HUES48 (cell line): ENCODE measurements around the gene DOCK11.
A peak's percentile ranks its signal among the peaks of the same experiment; 100 is the strongest.
"Not testable (repeated sequence)": the region's sequence is repeated elsewhere in the genome, so short reads cannot be mapped to it uniquely, and the experiment has no call there.

Experiments
- H3K27ac ChIP-seq: one replicate; pipeline ENCODE4 v1.7.0; 2013; ENCODE audit warnings: low read depth, low read length, inconsistent platforms
- H3K27me3 ChIP-seq: 2 replicates; pipeline ENCODE4 v1.6.1; 2013; ENCODE audit warnings: mild to moderate bottlenecking, low read length; ENCODE audit not compliant: control insufficient read depth, insufficient read depth
- H3K36me3 ChIP-seq: 2 replicates; pipeline ENCODE4 v1.6.1; 2013; ENCODE audit warnings: low read length; ENCODE audit not compliant: control insufficient read depth, insufficient read depth
- H3K4me1 ChIP-seq: 2 replicates; pipeline ENCODE4 v1.6.1; 2013; ENCODE audit warnings: mild to moderate bottlenecking, low read length; ENCODE audit not compliant: control insufficient read depth, insufficient read depth
- H3K4me3 ChIP-seq: 2 replicates; pipeline ENCODE4 v1.5.1; 2013; ENCODE audit warnings: mild to moderate bottlenecking, low read depth, low read length
- H3K9ac ChIP-seq: 2 replicates; pipeline ENCODE4 v1.6.1; 2013; ENCODE audit warnings: mild to moderate bottlenecking, low read depth, low read length, moderate library complexity
- H3K9me3 ChIP-seq: 2 replicates; pipeline ENCODE4 v1.6.1; 2013; ENCODE audit warnings: low read length; ENCODE audit not compliant: control insufficient read depth, insufficient read depth

The DOCK11 gene

DNA sequence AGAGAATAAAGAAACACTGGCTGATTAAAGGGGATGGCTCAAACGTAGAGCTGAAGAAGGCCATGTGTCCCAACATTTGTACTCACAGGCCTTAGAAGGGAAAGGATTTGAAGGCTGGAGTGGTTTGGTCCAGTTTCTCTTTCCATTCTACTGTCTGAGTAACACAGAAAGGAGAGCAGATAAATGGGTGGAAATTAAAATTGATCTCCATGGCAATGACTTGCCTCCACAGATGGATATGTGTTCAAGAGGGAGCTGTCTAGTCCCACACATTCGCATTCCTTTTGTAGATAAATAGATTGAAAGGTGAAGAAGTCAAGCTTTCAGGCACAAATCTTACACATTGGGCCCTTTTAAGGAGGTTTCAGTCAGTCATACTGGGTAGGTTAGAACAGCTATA is 74.6 kb downstream of the DOCK11 start:
- Histone ChIP-seq H3K9ac (no peak overlapping the region), H3K27ac (no peak overlapping the region), H3K36me3 (peaks cover 7% of the 10 kb centered on the region; the same call in 1 of the 2 replicates), H3K9me3 (no peaks in the 10 kb centered on the region), H3K4me3 (no peak overlapping the region), H3K4me1 (no peaks in the 10 kb centered on the region), H3K27me3 (no peaks in the 10 kb centered on the region; the same call in 1 of the 2 replicates)

- Histone ChIP-seq H3K9me3 (no peaks in the 10 kb centered on the region), H3K27me3 (no peaks in the 10 kb centered on the region), H3K36me3 (peaks cover 3% of the 10 kb centered on the region; the same call in 1 of the 2 replicates), H3K4me1 (no peaks in the 10 kb centered on the region), H3K4me3 (no peak overlapping the region), H3K27ac (no peak overlapping the region), H3K9ac (no peak overlapping the region)
These were observed 76.2 kb downstream of the DOCK11 start for GRCh38 chrX:118571836-118572235.

DNA sequence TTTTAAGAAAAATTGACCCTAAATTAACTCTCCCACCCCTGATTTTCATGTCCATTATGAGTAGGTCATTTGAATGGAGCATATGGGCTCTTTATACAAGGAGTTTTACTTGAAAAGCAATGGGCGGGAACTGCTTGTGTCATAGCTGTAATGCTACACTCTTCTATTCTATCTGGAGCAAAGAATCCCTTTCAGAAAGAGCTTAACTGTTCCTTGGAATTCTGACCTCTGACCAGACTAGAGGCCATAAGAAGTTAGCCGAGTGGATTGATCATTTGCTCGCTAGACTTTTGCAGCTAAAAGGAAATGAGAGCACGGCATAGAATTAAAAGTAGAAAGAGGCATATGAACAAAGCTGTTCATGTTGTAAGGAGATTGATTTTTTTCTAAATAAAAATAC is 79.1 kb downstream of the DOCK11 start:
- no peak overlapping the region for H3K9ac ChIP-seq
- no peaks in the 10 kb centered on the region for H3K4me1 ChIP-seq
- peaks cover 3% of the 10 kb centered on the region; the same call in 1 of the 2 replicates for H3K36me3 ChIP-seq
- no peak overlapping the region for H3K4me3 ChIP-seq
- H3K27ac ChIP-seq: no peak overlapping the region
- no peaks in the 10 kb centered on the region for H3K9me3 ChIP-seq
- H3K27me3 ChIP-seq: no peaks in the 10 kb centered on the region; the same call in 1 of the 2 replicates

- Histone ChIP-seq H3K27me3 (no peaks in the 10 kb centered on the region; the same call in 1 of the 2 replicates), H3K4me1 (no peaks in the 10 kb centered on the region), H3K9ac (no peak overlapping the region), H3K4me3 (no peak overlapping the region), H3K9me3 (no peaks in the 10 kb centered on the region), H3K36me3 (peaks cover 3% of the 10 kb centered on the region; the same call in 1 of the 2 replicates), H3K27ac (no peak overlapping the region)
These were observed 81.4 kb downstream of the DOCK11 start for GRCh38 chrX:118577041-118577440.

- Histone ChIP-seq H3K4me1 (no peaks in the 10 kb centered on the region), H3K4me3 (no peak overlapping the region), H3K36me3 (no peaks in the 10 kb centered on the region; the same call in 1 of the 2 replicates), H3K27me3 (no peaks in the 10 kb centered on the region; the same call in 1 of the 2 replicates), H3K9ac (no peak overlapping the region), H3K9me3 (no peaks in the 10 kb centered on the region), H3K27ac (no peak overlapping the region)
These were observed 83.8 kb downstream of the DOCK11 start for GRCh38 chrX:118579417-118579816.

GRCh38 chrX:118582926-118583325 is 87.3 kb downstream of the DOCK11 start:
- H3K9ac ChIP-seq, H3K9me3 ChIP-seq, H3K4me1 ChIP-seq, H3K27ac ChIP-seq, H3K27me3 ChIP-seq, H3K4me3 ChIP-seq, H3K36me3 ChIP-seq: not testable (repeated sequence)

- Histone ChIP-seq H3K4me3 (no peak overlapping the region), H3K27me3 (no peaks in the 10 kb centered on the region), H3K9ac (no peak overlapping the region), H3K27ac (no peak overlapping the region), H3K9me3 (no peaks in the 10 kb centered on the region), H3K4me1 (no peaks in the 10 kb centered on the region), H3K36me3 (peaks cover 6% of the 10 kb centered on the region)
These were observed 88.2 kb downstream of the DOCK11 start for GRCh38 chrX:118583781-118584180.

GRCh38 chrX:118585296-118585695 is 89.7 kb downstream of the DOCK11 start:
- H3K9me3 ChIP-seq: no peaks in the 10 kb centered on the region
- H3K27me3 ChIP-seq: no peaks in the 10 kb centered on the region
- no peak overlapping the region for H3K27ac ChIP-seq
- H3K9ac ChIP-seq: no peak overlapping the region
- no peaks in the 10 kb centered on the region for H3K4me1 ChIP-seq
- H3K4me3 ChIP-seq: no peak overlapping the region
- H3K36me3 ChIP-seq: peaks cover 6% of the 10 kb centered on the region

GRCh38 chrX:118586206-118586605 is 90.6 kb downstream of the DOCK11 start:
- H3K27me3 ChIP-seq, H3K27ac ChIP-seq, H3K4me3 ChIP-seq, H3K36me3 ChIP-seq, H3K9ac ChIP-seq, H3K9me3 ChIP-seq, H3K4me1 ChIP-seq: not testable (repeated sequence)

DNA sequence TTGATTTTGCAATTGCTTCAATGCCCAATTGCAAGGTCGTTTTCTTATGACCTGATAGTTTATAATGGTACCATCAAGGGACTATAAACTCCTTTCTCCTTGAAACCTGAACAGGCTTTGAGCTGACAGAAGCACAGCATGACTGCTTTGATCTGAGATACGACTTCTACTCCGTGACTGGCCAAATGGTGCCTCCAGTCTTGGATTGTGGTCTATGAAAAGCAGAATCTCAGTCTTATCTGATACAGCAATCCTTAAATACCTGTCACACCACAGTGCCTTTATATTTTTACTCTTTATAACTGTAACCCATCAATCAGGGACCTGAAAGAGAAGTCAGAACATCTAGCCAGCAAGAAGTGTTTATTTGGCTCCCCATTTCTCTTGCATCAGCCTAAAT is 93.1 kb downstream of the DOCK11 start:
- no peak overlapping the region for H3K9ac ChIP-seq
- H3K27ac ChIP-seq: no peak overlapping the region
- no peaks in the 10 kb centered on the region for H3K27me3 ChIP-seq
- H3K4me3 ChIP-seq: no peak overlapping the region
- peaks cover 12% of the 10 kb centered on the region for H3K4me1 ChIP-seq
- H3K36me3 ChIP-seq: peaks cover 6% of the 10 kb centered on the region
- H3K9me3 ChIP-seq: no peaks in the 10 kb centered on the region

- Histone ChIP-seq H3K27me3 (no peaks in the 10 kb centered on the region), H3K4me3 (no peak overlapping the region), H3K9me3 (no peaks in the 10 kb centered on the region), H3K36me3 (peaks cover 6% of the 10 kb centered on the region), H3K9ac (no peak overlapping the region), H3K4me1 (peaks cover 17% of the 10 kb centered on the region), H3K27ac (no peak overlapping the region)
These were observed 93.6 kb downstream of the DOCK11 start for GRCh38 chrX:118589227-118589626.

DNA sequence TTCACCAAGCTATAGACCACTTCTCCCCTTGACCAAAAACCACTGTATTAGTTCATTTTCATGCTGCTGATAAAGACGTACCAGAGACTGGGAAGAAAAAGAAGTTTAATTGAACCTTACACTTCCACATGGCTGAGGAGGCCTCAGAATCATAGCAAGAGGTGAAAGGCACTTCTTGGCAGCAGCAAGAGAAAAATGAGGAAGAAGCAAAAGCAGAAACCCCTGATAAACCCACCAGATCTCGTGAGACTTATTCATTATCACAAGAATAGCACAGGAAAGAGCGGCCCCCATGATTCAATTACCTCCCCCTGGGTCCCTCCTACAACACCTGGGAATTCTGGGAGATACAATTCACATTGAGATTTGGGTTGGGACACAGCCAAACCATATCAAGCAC is 97.8 kb downstream of the DOCK11 start:
- H3K9ac ChIP-seq: no peak overlapping the region
- no peaks in the 10 kb centered on the region for H3K9me3 ChIP-seq
- peaks cover 17% of the 10 kb centered on the region for H3K4me1 ChIP-seq
- H3K36me3 ChIP-seq: 0 out of 2 replicates have a peak, but pooled peaks cover 2% of the 10 kb centered on the region
- no peak overlapping the region for H3K4me3 ChIP-seq
- no peaks in the 10 kb centered on the region for H3K27me3 ChIP-seq
- peak overlapping the region; percentile 56 for H3K27ac ChIP-seq
